22Rv1 (cell line): ENCODE measurements around the gene FUT8.

ENCODE experiments used
- H3K27ac ChIP-seq: fragments of 450-650 bp; 2 replicates; pipeline ENCODE4 v1.5.1; 2017
- ZFX ChIP-seq: fragments of 450-650 bp; IDR thresholded peaks from 2 replicates; pipeline ENCODE4 v1.6.1; 2017; ENCODE audit warnings: antibody characterized with exemption, borderline replicate concordance
- TF ChIP-seq, protein P1 (sequence below): fragments of 450-650 bp; IDR thresholded peaks from 2 replicates; pipeline ENCODE4 v1.5.1; 2017; ENCODE audit warnings: mild to moderate bottlenecking

The FUT8 gene

GRCh38 chr14:65495196-65495595, 82.7 kb downstream of the FUT8 start:
- H3K27ac ChIP-seq = no peak overlapping the region
- TF ChIP-seq, protein P1, sequence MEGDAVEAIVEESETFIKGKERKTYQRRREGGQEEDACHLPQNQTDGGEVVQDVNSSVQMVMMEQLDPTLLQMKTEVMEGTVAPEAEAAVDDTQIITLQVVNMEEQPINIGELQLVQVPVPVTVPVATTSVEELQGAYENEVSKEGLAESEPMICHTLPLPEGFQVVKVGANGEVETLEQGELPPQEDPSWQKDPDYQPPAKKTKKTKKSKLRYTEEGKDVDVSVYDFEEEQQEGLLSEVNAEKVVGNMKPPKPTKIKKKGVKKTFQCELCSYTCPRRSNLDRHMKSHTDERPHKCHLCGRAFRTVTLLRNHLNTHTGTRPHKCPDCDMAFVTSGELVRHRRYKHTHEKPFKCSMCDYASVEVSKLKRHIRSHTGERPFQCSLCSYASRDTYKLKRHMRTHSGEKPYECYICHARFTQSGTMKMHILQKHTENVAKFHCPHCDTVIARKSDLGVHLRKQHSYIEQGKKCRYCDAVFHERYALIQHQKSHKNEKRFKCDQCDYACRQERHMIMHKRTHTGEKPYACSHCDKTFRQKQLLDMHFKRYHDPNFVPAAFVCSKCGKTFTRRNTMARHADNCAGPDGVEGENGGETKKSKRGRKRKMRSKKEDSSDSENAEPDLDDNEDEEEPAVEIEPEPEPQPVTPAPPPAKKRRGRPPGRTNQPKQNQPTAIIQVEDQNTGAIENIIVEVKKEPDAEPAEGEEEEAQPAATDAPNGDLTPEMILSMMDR = no peak
- TF ChIP-seq ZFX = no peak

DNA sequence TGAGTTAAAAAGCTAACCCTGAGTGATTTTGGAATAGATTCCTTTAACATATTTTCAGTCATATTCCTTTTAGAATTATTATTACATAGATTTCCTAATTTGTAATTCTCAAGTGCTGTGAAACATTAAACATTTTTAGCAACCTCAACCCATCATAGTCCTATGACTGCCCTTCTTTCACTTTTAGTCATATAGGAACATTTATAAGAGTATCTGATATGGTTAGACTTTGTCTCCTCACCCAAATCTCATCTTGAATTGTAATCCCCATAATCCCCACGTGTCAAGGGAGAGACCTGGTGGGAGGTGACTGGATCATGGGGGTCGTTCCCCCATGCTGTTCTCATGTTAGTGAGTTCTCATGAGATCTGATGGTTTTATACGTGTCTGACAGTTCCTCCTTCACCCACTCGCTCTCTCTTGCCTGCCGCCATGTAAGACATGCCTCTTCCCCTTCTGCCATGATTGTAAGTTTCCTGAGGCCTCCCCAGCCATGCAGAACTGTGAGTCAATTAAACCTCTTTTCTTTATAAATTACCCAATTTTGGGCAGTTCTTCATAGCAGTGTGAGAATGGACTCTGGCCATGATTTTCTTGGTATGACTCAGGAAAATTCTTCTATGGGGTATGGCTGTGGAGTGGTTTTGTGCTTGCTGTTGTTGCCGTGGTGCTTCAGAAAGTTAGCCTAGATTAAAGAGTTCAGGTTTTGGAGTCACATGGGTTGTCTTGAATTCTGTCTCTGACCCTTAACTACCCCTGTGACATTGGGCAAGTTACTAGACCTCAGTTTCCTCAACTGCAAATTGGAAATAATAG, 83.9 kb downstream of the FUT8 start:
- H3K27ac ChIP-seq = no peak overlapping the region
- TF ChIP-seq, protein P1 = no peak
- no peak for TF ChIP-seq ZFX

GRCh38 chr14:65499138-65499537, 86.6 kb downstream of the FUT8 start:
- no peak overlapping the region for H3K27ac ChIP-seq
- TF ChIP-seq, protein P1 = no peak
- no peak for TF ChIP-seq ZFX

DNA sequence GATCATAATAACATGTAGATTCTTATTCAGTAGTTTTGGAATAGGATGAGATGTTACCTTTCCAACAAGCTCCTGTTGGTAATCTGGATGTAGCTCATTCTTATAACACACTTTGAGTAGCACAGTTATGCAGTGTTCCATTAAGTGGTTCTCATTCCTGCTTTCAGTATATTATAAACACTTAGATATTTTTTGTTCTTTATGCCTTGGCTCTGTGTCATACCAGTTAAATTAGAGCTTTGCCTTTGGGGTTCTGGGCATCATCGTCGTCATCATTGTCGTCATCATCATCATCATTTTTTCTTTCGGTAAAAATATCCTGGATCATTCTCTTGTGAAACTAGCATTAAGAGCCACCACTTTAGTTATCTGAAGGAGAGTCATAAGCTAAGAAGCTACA, 87.5 kb downstream of the FUT8 start:
- no peak for TF ChIP-seq ZFX
- TF ChIP-seq, protein P1 = no peak
- H3K27ac ChIP-seq = no peak overlapping the region

DNA sequence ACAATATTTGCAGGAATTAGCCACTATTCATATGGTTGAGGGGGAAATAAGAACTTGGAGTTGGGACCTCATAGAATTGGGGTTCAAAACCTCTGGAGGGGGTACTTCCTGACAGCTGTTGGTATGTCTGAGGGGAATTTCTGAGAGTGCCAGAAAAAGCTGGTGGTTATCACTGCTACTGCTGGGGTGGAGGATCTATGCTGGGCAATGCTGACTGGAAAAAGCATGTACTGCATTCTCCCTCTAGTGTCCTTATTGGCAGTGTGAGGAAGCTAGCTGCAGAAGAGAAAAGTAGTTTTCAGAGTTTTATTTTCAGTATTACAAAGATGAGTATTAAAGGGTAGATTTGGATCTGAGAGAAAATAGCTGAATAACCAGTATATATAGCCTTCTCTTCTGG, 88.8 kb downstream of the FUT8 start:
- TF ChIP-seq ZFX = no peak
- TF ChIP-seq, protein P1 = no peak
- no peak overlapping the region for H3K27ac ChIP-seq

DNA sequence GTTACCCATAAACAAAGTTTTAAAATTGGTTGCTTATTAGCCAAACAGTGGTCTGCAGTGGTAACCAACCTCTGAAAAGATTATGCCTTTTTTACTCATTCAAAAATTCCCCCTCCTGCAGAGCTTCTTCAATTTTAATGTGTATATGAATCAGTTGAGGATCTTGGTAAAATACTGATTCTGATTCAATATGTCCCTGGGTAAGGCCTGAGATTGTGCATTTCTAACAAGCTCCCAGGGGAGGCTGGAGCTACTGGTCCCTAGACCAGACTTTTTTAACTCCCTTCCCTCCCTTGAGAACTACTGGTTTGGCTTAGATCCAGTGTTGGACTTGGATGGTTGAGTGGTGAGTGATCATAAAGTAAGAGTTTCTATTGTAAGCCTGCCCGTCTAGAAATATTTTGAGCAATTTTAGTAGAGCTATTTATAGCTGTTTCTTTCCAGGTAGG, 90.2 kb downstream of the FUT8 start:
- TF ChIP-seq, protein P1 = no peak
- H3K27ac ChIP-seq = no peak overlapping the region

DNA sequence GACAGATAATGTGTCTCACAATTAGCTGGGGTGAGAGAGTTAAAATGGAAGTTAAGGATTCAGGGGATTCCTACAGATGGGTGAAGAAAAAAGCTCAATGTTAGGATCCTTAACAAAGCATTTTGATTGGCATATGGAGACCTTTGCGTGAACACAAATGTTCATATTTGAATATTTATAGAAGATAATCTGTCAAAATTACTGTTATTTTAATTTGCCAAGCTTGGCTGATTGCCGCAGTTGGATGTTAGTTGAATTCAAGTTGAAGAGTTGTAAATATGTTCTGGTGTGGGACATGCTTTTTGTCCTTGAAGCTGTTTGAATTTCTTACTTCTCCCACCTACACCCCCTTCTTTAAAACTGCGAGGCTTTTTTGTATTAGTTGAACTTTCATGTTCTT, 91.2 kb downstream of the FUT8 start:
- H3K27ac ChIP-seq = no peak overlapping the region

More for the DNA sequence above, 91.2 kb downstream of the FUT8 start:
- TF ChIP-seq, protein P1 = no peak
